ENCODE data around the gene MTRF1.

MTRF1 gene

GRCh38 chr13:41304551-41304950 is 41.2 kb upstream of the MTRF1 start:
- no peak for DNase-seq (ENCODE audit: low read depth in 1 of 2, low spot score in 1 of 2)
- Histone ChIP-seq H3K4me3 (replicated peaks; ENCODE audit: insufficient read depth, low read length) (no peak overlapping the region), H3K27ac (replicated peaks) (no peak overlapping the region), H3K27me3 (ENCODE audit: insufficient read depth, poor library complexity, severe bottlenecking) (no peaks in the 10 kb centered on the region)
- TF ChIP-seq GABPA (IDR thresholded peaks at IDR 0.05; ENCODE audit: low read depth) (no peak), CTCF (IDR thresholded peaks at IDR 0.05; ENCODE audit: insufficient read depth, low read length) (no peak), SPI1 (IDR thresholded peaks at IDR 0.05; ENCODE audit: borderline replicate concordance, low read depth) (no peak), REST (IDR thresholded peaks at IDR 0.05; ENCODE audit: insufficient replicate concordance, low read depth) (no peak), POLR2AphosphoS5 (IDR thresholded peaks at IDR 0.05; ENCODE audit: low read depth) (no peak)

- no peak overlapping the region for H3K27ac ChIP-seq (replicated peaks)
- no peak overlapping the region for H3K4me3 ChIP-seq (replicated peaks; ENCODE audit: insufficient read depth, low read length)
- no peak for DNase-seq (ENCODE audit: low read depth in 1 of 2, low spot score in 1 of 2)
- no peak for TF ChIP-seq SPI1 (IDR thresholded peaks at IDR 0.05; ENCODE audit: borderline replicate concordance, low read depth)
- no peak for TF ChIP-seq POLR2AphosphoS5 (IDR thresholded peaks at IDR 0.05; ENCODE audit: low read depth)
- H3K27me3 ChIP-seq (ENCODE audit: insufficient read depth, poor library complexity, severe bottlenecking) = no peaks in the 10 kb centered on the region
Observed at GRCh38 chr13:41302743-41303142, 39.4 kb upstream of the MTRF1 start.

- no peaks in the 10 kb centered on the region for H3K27me3 ChIP-seq (ENCODE audit: insufficient read depth, poor library complexity, severe bottlenecking)
- H3K4me3 ChIP-seq (replicated peaks; ENCODE audit: insufficient read depth, low read length) = no peak overlapping the region
- no peak overlapping the region for H3K27ac ChIP-seq (replicated peaks)
- no peak for DNase-seq (ENCODE audit: low read depth in 1 of 2, low spot score in 1 of 2)
- no peak for TF ChIP-seq SPI1 (IDR thresholded peaks at IDR 0.05; ENCODE audit: borderline replicate concordance, low read depth)
- no peak for TF ChIP-seq REST (IDR thresholded peaks at IDR 0.05; ENCODE audit: insufficient replicate concordance, low read depth)
- no peak for TF ChIP-seq POLR2AphosphoS5 (IDR thresholded peaks at IDR 0.05; ENCODE audit: low read depth)
- TF ChIP-seq GABPA (IDR thresholded peaks at IDR 0.05; ENCODE audit: low read depth) = no peak
- TF ChIP-seq CTCF (IDR thresholded peaks at IDR 0.05; ENCODE audit: insufficient read depth, low read length) = no peak
Observed at GRCh38 chr13:41299316-41300094, 36.1 kb upstream of the MTRF1 start.

GRCh38 chr13:41296879-41297646 is 33.7 kb upstream of the MTRF1 start:
- DNase-seq (ENCODE audit: low read depth in 1 of 2, low spot score in 1 of 2) = no peak
- Histone ChIP-seq H3K27me3 (ENCODE audit: insufficient read depth, poor library complexity, severe bottlenecking) (no peaks in the 10 kb centered on the region), H3K4me3 (replicated peaks; ENCODE audit: insufficient read depth, low read length) (no peak overlapping the region), H3K27ac (replicated peaks) (no peak overlapping the region)
- TF ChIP-seq GABPA (IDR thresholded peaks at IDR 0.05; ENCODE audit: low read depth) (no peak), POLR2AphosphoS5 (IDR thresholded peaks at IDR 0.05; ENCODE audit: low read depth) (no peak), SPI1 (IDR thresholded peaks at IDR 0.05; ENCODE audit: borderline replicate concordance, low read depth) (no peak), CTCF (IDR thresholded peaks at IDR 0.05; ENCODE audit: insufficient read depth, low read length) (no peak), REST (IDR thresholded peaks at IDR 0.05; ENCODE audit: insufficient replicate concordance, low read depth) (no peak)
